ENCODE measurements around the gene TMEM35B.

- no peak for TF ChIP-seq CTCF (conservative IDR thresholded peaks at IDR 0.05; ENCODE audit: low read depth in 2 of 2)
- no peak for TF ChIP-seq EZH2 (IDR thresholded peaks at IDR 0.05; ENCODE audit: low read depth, unreplicated experiment)
- no peak for TF ChIP-seq POLR2AphosphoS5 (IDR thresholded peaks at IDR 0.05; ENCODE audit: low read depth)
- TF ChIP-seq, protein P1, sequence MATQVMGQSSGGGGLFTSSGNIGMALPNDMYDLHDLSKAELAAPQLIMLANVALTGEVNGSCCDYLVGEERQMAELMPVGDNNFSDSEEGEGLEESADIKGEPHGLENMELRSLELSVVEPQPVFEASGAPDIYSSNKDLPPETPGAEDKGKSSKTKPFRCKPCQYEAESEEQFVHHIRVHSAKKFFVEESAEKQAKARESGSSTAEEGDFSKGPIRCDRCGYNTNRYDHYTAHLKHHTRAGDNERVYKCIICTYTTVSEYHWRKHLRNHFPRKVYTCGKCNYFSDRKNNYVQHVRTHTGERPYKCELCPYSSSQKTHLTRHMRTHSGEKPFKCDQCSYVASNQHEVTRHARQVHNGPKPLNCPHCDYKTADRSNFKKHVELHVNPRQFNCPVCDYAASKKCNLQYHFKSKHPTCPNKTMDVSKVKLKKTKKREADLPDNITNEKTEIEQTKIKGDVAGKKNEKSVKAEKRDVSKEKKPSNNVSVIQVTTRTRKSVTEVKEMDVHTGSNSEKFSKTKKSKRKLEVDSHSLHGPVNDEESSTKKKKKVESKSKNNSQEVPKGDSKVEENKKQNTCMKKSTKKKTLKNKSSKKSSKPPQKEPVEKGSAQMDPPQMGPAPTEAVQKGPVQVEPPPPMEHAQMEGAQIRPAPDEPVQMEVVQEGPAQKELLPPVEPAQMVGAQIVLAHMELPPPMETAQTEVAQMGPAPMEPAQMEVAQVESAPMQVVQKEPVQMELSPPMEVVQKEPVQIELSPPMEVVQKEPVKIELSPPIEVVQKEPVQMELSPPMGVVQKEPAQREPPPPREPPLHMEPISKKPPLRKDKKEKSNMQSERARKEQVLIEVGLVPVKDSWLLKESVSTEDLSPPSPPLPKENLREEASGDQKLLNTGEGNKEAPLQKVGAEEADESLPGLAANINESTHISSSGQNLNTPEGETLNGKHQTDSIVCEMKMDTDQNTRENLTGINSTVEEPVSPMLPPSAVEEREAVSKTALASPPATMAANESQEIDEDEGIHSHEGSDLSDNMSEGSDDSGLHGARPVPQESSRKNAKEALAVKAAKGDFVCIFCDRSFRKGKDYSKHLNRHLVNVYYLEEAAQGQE (IDR thresholded peaks at IDR 0.05; ENCODE audit: unreplicated experiment) = no peak
These were observed 38.9 kb downstream of the TMEM35B start for GRCh38 chr1:34946211-34946610.

Data from GM23338 (cell line).